BJ (cell line): ENCODE measurements around the gene OXSR1. TPM values are rescaled to one million over a fixed set of nuclear protein-coding genes. Genes with fewer than 3 reads are reported as not detected.

Source experiments
- CTCF ChIA-PET: fragments of 350-600 bp; formaldehyde crosslinking; extraction: SDS; loops from one replicate; lab custom pipeline; 2021; ENCODE audit warnings: antibody characterized with exemption, inconsistent platforms; lab: Yijun Ruan, JAX
- POLR2A ChIA-PET: fragments of 300-600 bp; sonication (Branson Sonifier 250); formaldehyde crosslinking; extraction: SDS; loops from one replicate; lab custom pipeline; 2021; ENCODE audit warnings: antibody characterized with exemption; lab: Charles Lee
- DNase-seq: peaks from one replicate; pipeline ENCODE4 v3.0.0-alpha.2; 2011; ENCODE audit warnings: low read depth
- H3K27me3 ChIP-seq: 2 replicates; pipeline ENCODE4 v1.6.0; 2011; ENCODE audit warnings: low read length; ENCODE audit not compliant: control insufficient read depth, insufficient read depth
- H3K36me3 ChIP-seq: 2 replicates; pipeline ENCODE4 v1.5.1; 2011; ENCODE audit warnings: low read length; ENCODE audit not compliant: control insufficient read depth, insufficient read depth
- H3K4me3 ChIP-seq: 2 replicates; pipeline ENCODE4 v1.5.1; 2011; ENCODE audit warnings: low read depth, mild to moderate bottlenecking, control low read depth, low read length
- CTCF ChIP-seq: IDR thresholded peaks from 2 replicates; pipeline ENCODE4 v1.5.1; 2011; ENCODE audit warnings: low read depth, mild to moderate bottlenecking, control low read depth, inconsistent platforms, low read length, moderate library complexity; ENCODE audit not compliant: insufficient read depth
- polyA plus RNA-seq: library from polyadenylated mRNA; depleted of rRNA; stranded (reverse); fragments of >200 nt; gene quantifications from 2 replicates; pipeline ENCODE4 v1.2.3, GENCODE V29; 2011

The OXSR1 gene
- polyA plus RNA-seq, 1 experiment = 27.6 TPM

- H3K36me3 ChIP-seq = peaks cover 12% of the 10 kb centered on the region
- no peak for TF ChIP-seq CTCF
- no peak for DNase-seq
- CTCF ChIA-PET = interaction anchor here (0.7 to 1.3 kb wide), 2 partner anchors 13 to 352 kb away, joined by 3 read pairs; no protein-coding TSS in a partner anchor
- H3K27me3 ChIP-seq = no peaks in the 10 kb centered on the region
- H3K4me3 ChIP-seq = no peak overlapping the region
- POLR2A ChIA-PET = no interaction called here
Measured at GRCh38 chr3:38140326-38141172, 24.8 kb upstream of the OXSR1 start.

GRCh38 chr3:38141173-38141951 is 24.0 kb upstream of the OXSR1 start:
- DNase-seq = no peak
- ChIA-PET POLR2A (interaction anchor here (0.7 kb wide), 1 partner anchor 13 kb away, joined by 3 read pairs; no protein-coding TSS in a partner anchor), CTCF (no interaction called here)
- Histone ChIP-seq H3K4me3 (no peak overlapping the region), H3K27me3 (peaks cover 2% of the 10 kb centered on the region; the same call in 1 of the 2 replicates), H3K36me3 (peaks cover 12% of the 10 kb centered on the region)
- TF ChIP-seq CTCF = no peak

- POLR2A ChIA-PET = interaction anchor here (0.7 kb wide), 1 partner anchor 12 kb away, joined by 3 read pairs; no protein-coding TSS in a partner anchor
- no peak overlapping the region for H3K4me3 ChIP-seq
- H3K27me3 ChIP-seq = peaks cover 2% of the 10 kb centered on the region; the same call in 1 of the 2 replicates
- TF ChIP-seq CTCF = no peak
- DNase-seq = no peak
- CTCF ChIA-PET = no interaction called here
- H3K36me3 ChIP-seq = peaks cover 12% of the 10 kb centered on the region
Measured at GRCh38 chr3:38141952-38142273, 23.4 kb upstream of the OXSR1 start.

- TF ChIP-seq CTCF = no peak
- ChIA-PET POLR2A (no interaction called here), CTCF (no interaction called here)
- H3K36me3 ChIP-seq = peaks cover 12% of the 10 kb centered on the region
- H3K27me3 ChIP-seq = peaks cover 2% of the 10 kb centered on the region; the same call in 1 of the 2 replicates
- no peak overlapping the region for H3K4me3 ChIP-seq
- DNase-seq = no peak
Measured at GRCh38 chr3:38142959-38143358, 22.4 kb upstream of the OXSR1 start.

GRCh38 chr3:38143511-38143910 is 21.8 kb upstream of the OXSR1 start:
- no peak for TF ChIP-seq CTCF
- peaks cover 12% of the 10 kb centered on the region for H3K36me3 ChIP-seq
- POLR2A ChIA-PET = no interaction called here
- H3K4me3 ChIP-seq = no peak overlapping the region
- no peak for DNase-seq
- CTCF ChIA-PET = no interaction called here
- H3K27me3 ChIP-seq = peaks cover 2% of the 10 kb centered on the region; the same call in 1 of the 2 replicates
